ENCODE measurements around the gene SPTSSB. TPM values are rescaled to one million over a fixed set of nuclear protein-coding genes. Genes with fewer than 3 reads are reported as not detected.
A peak's percentile ranks its signal among the peaks of the same experiment; 100 is the strongest.

The SPTSSB gene
- total RNA-seq, 1 donor from 2014 or later: not detected

- no peaks in the 10 kb centered on the region for H3K4me1 Mint-ChIP-seq (ENCODE audit: unreplicated experiment)
- no peak overlapping the region for H3K27ac Mint-ChIP-seq (ENCODE audit: unreplicated experiment)
- no peaks in the 10 kb centered on the region for H3K36me3 Mint-ChIP-seq (ENCODE audit: low read depth, unreplicated experiment)
- TF ChIP-seq CTCF (IDR thresholded peaks at IDR 0.05; ENCODE audit: unreplicated experiment): peak; percentile 80
- H3K27me3 Mint-ChIP-seq (ENCODE audit: unreplicated experiment): peaks cover 2% of the 10 kb centered on the region
- no peaks in the 10 kb centered on the region for H3K9me3 Mint-ChIP-seq (ENCODE audit: unreplicated experiment)
- no peak for DNase-seq (ENCODE audit: low spot score)
- no peak overlapping the region for H3K4me3 Mint-ChIP-seq (ENCODE audit: unreplicated experiment)
Measured at GRCh38 chr3:161305095-161305991, 66.0 kb downstream of the SPTSSB start.

GRCh38 chr3:161296814-161297213 is 74.5 kb downstream of the SPTSSB start:
- Mint-ChIP-seq H3K27me3 (ENCODE audit: unreplicated experiment) (no peaks in the 10 kb centered on the region), H3K9me3 (ENCODE audit: unreplicated experiment) (peaks cover 9% of the 10 kb centered on the region), H3K27ac (ENCODE audit: unreplicated experiment) (no peak overlapping the region), H3K4me3 (ENCODE audit: unreplicated experiment) (no peak overlapping the region), H3K36me3 (ENCODE audit: low read depth, unreplicated experiment) (peaks cover 13% of the 10 kb centered on the region), H3K4me1 (ENCODE audit: unreplicated experiment) (no peaks in the 10 kb centered on the region)
- TF ChIP-seq CTCF (IDR thresholded peaks at IDR 0.05; ENCODE audit: unreplicated experiment): no peak
- DNase-seq (ENCODE audit: low spot score): no peak

GRCh38 chr3:161295325-161295724 is 76.0 kb downstream of the SPTSSB start:
- no peak for DNase-seq (ENCODE audit: low spot score)
- peaks cover 3% of the 10 kb centered on the region for H3K27me3 Mint-ChIP-seq (ENCODE audit: unreplicated experiment)
- no peak for TF ChIP-seq CTCF (IDR thresholded peaks at IDR 0.05; ENCODE audit: unreplicated experiment)
- H3K36me3 Mint-ChIP-seq (ENCODE audit: low read depth, unreplicated experiment): peaks cover 13% of the 10 kb centered on the region
- no peak overlapping the region for H3K27ac Mint-ChIP-seq (ENCODE audit: unreplicated experiment)
- H3K4me3 Mint-ChIP-seq (ENCODE audit: unreplicated experiment): no peak overlapping the region
- no peaks in the 10 kb centered on the region for H3K4me1 Mint-ChIP-seq (ENCODE audit: unreplicated experiment)
- H3K9me3 Mint-ChIP-seq (ENCODE audit: unreplicated experiment): peaks cover 9% of the 10 kb centered on the region

Other genes starting within 250 kb of the SPTSSB start
- 40.6 TPM for gene NMD3, start 150.2 kb downstream of the SPTSSB start, total RNA-seq (ENCODE audit: unreplicated experiment)
- gene OTOL1, start 125.3 kb upstream of the SPTSSB start, total RNA-seq (ENCODE audit: unreplicated experiment): not detected

All from endothelial cell (in vitro differentiated cells).